Tibial nerve (tissue), 4 donors: ENCODE results near the gene LTN1. TPM values are rescaled to one million over a fixed set of nuclear protein-coding genes. Genes with fewer than 3 reads are reported as not detected.

Experiments
- DNase-seq, 2 donors: peaks; one replicate each; pipeline ENCODE4 v3.0.0-alpha.2; 2019; ENCODE audit warnings: low spot score in 2 of 2
- H3K27ac ChIP-seq, 4 donors: fragments of 200-600 bp; sonication (generic) in 3 of 4; one replicate each; pipeline ENCODE4 v1.5.1; 2017 to 2019; ENCODE audit warnings: mild to moderate bottlenecking in 1 of 4
- H3K27me3 ChIP-seq, 2 donors: fragments of 200-600 bp; sonication (generic) in 1 of 2; one replicate each; pipeline versions ENCODE4 v1.5.1 to v1.6.0; 2017 to 2019
- H3K36me3 ChIP-seq, 3 donors: fragments of 200-600 bp; sonication (generic); one replicate each; pipeline ENCODE4 v1.5.1; 2018 to 2019
- H3K4me1 ChIP-seq, 4 donors: fragments of 200-600 bp; sonication (generic) in 3 of 4; one replicate each; pipeline ENCODE4 v1.5.1; 2017 to 2019
- H3K4me3 ChIP-seq, 4 donors: fragments of 200-600 bp; sonication (generic) in 3 of 4; one replicate each; pipeline ENCODE4 v1.5.1; 2017 to 2019; ENCODE audit warnings: mild to moderate bottlenecking in 1 of 4, moderate library complexity in 1 of 4
- H3K9me3 ChIP-seq, 4 donors: fragments of 200-600 bp; sonication (generic) in 3 of 4; one replicate each; pipeline ENCODE4 v1.5.1; 2017 to 2019
- EP300 ChIP-seq, 2 donors: sonication (generic); formaldehyde crosslinking; IDR thresholded peaks; one replicate each; pipeline ENCODE4 v1.6.1; 2017; ENCODE audit warnings: antibody characterized with exemption in 2 of 2, mild to moderate bottlenecking in 1 of 2
- POLR2A ChIP-seq, 2 donors: fragments of 450-650 bp; IDR thresholded peaks; one replicate each; pipeline ENCODE4 v1.6.1; 2017; ENCODE audit warnings: antibody characterized with exemption in 2 of 2, mild to moderate bottlenecking in 2 of 2, moderate library complexity in 2 of 2
- WGBS, 2 donors: methylation state at CpG; one replicate each; pipeline ENCODE4 v1.1.5; 2018; 5-methylcytosine and 5-hydroxymethylcytosine counted together
- total RNA-seq, 4 donors: library from RNA; depleted of rRNA; stranded (reverse); fragments of >200 nt; gene quantifications; one replicate each; pipeline ENCODE4 v1.1.0, GENCODE V29; 2016
- TF ChIP-seq, protein P1 (sequence below), 5 experiments: fragments of 200-600 bp in 3 of 5; fragments of 450-650 bp in 2 of 5; sonication (generic) in 3 of 5; IDR thresholded peaks; one replicate each; pipeline ENCODE4 v1.5.1; 2016 to 2019; ENCODE audit warnings: antibody characterized with exemption in 5 of 5, mild to moderate bottlenecking in 3 of 5, moderate library complexity in 2 of 5

LTN1 gene
- total RNA-seq, 4 donors from 2014 or later: 25.2 to 45.4 (median 29.4) TPM

DNA sequence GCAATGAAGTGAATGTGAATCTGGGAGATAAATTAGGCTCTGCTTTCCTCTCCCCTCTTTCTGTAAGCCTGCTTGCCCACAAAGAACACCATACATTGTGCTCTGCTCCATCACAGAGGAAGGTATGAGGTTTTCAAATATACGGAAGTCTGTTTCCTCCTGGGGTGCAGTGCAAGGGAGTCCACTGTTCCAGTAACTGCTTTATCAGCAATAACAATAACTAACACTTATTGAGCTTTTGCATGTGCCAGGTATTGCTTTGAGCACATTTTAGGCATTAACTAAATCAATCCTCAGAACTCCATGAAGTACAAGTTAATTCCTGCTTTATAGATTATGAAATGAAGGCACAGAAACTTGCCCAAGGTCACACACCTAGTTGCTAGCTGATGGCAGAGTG lies 10.0 kb downstream of the LTN1 start:
- WGBS, 2 donors: 71 to 73% methylated on average over 1 of the region's 1 CpG
- peaks cover 0 to 77% (median 0%) of the 10 kb centered on the region in 3 donors for H3K36me3 ChIP-seq
- DNase-seq: no peak

DNA sequence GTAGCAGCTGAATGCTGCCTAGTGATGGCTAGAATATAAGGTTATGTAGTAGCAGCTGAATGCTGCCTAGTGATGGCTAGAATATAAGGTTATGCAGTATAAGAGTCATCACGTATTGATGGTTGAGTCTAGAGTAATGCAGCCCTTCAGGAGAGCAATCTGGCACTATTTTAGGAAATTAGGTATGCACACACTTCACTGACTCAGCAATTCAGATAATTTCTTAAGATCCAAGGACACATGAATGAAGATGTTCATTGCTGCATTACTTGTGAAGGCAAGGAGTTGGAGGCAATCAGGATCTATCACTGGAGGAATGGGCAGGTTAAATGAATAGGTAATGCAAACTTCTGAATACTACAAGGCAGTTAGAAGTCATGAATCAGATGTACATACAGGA lies 13.6 kb downstream of the LTN1 start:
- H3K27ac ChIP-seq: no peak overlapping the region
- no peak overlapping the region for H3K4me3 ChIP-seq
- no peak for DNase-seq
- H3K27me3 ChIP-seq: no peaks in the 10 kb centered on the region
- H3K4me1 ChIP-seq: no peaks in the 10 kb centered on the region
- WGBS, 2 donors: 89 to 90% methylated on average over 1 of the region's 1 CpG
- H3K9me3 ChIP-seq: no peaks in the 10 kb centered on the region
- peaks cover 0 to 81% (median 0%) of the 10 kb centered on the region in 3 donors for H3K36me3 ChIP-seq
- TF ChIP-seq EP300 (IDR thresholded peaks at IDR 0.05) (no peak), POLR2A (IDR thresholded peaks at IDR 0.05) (no peak)
- TF ChIP-seq, protein P1, sequence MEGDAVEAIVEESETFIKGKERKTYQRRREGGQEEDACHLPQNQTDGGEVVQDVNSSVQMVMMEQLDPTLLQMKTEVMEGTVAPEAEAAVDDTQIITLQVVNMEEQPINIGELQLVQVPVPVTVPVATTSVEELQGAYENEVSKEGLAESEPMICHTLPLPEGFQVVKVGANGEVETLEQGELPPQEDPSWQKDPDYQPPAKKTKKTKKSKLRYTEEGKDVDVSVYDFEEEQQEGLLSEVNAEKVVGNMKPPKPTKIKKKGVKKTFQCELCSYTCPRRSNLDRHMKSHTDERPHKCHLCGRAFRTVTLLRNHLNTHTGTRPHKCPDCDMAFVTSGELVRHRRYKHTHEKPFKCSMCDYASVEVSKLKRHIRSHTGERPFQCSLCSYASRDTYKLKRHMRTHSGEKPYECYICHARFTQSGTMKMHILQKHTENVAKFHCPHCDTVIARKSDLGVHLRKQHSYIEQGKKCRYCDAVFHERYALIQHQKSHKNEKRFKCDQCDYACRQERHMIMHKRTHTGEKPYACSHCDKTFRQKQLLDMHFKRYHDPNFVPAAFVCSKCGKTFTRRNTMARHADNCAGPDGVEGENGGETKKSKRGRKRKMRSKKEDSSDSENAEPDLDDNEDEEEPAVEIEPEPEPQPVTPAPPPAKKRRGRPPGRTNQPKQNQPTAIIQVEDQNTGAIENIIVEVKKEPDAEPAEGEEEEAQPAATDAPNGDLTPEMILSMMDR (IDR thresholded peaks at IDR 0.05): no peak

More for the DNA sequence above, 10.0 kb downstream of the LTN1 start:
- Histone ChIP-seq H3K9me3 (no peaks in the 10 kb centered on the region), H3K4me3 (no peak overlapping the region), H3K27ac (no peak overlapping the region), H3K27me3 (no peaks in the 10 kb centered on the region), H3K4me1 (peaks cover 0 to 15% (median 0%) of the 10 kb centered on the region in 4 donors)
- TF ChIP-seq, protein P1 (IDR thresholded peaks at IDR 0.05): no peak
- TF ChIP-seq EP300 (IDR thresholded peaks at IDR 0.05) (no peak), POLR2A (IDR thresholded peaks at IDR 0.05) (no peak)

DNA sequence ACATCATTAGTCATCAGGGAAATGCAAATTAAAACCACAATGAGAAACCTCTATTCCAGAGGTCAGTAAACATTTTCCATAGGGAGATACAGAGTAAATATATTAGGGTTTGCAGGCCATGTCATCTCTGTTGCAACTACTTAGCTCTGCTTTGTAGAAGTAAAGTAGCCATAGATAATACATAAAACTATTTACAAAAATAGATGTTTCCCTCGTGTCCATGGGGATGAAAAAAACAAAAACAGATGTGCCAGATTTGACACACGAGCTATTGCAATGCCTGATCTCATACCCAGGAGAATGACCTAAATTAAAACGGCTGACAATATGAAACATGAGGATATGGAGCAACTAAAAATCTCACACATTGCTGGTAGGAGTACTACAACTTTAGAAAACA lies 17.3 kb downstream of the LTN1 start:
- no peak for TF ChIP-seq POLR2A (IDR thresholded peaks at IDR 0.05)
- TF ChIP-seq, protein P1 (IDR thresholded peaks at IDR 0.05): no peak
- TF ChIP-seq EP300 (IDR thresholded peaks at IDR 0.05): no peak
- peaks cover 0 to 65% (median 5%) of the 10 kb centered on the region in 3 donors for H3K36me3 ChIP-seq
- 52 to 56% methylated on average over 3 of the region's 3 CpGs for WGBS, 2 donors

DNA sequence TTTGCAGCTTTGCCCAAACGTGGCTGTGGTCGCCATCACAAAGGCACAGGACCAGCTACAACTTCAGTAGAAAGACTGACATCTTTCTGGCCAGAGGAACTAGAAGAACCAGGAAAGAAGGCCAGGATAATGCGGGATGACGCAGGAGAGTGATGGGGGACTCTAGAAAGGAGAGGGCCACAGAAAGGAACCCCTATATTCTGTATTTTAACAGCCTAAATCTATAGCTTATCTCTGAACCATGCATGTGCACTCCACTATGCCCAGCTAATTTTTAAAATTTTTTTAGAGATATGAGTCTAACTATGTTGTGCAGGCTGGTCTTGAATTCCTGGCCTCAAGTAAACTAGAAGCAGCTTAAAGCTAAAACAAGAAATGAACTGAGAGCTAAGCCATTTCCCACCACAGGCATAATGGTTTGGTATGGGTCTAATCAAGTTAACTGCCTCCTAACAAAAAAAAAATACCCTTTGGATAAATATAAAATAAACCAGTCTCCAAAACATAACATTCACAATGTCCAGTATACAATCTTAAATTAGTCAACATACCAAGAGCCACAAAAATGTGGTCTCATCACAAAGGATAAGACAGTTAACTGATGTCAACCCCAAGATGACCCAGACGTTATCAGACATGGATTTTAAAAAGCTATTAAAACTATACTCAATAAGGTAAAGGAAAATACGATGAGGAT lies 18.0 kb downstream of the LTN1 start:
- H3K9me3 ChIP-seq: no peaks in the 10 kb centered on the region
- H3K27ac ChIP-seq: no peak overlapping the region
- TF ChIP-seq, protein P1 (IDR thresholded peaks at IDR 0.05): no peak
- TF ChIP-seq POLR2A (IDR thresholded peaks at IDR 0.05): no peak
- TF ChIP-seq EP300 (IDR thresholded peaks at IDR 0.05): no peak
- 89 to 94% methylated on average over 6 of the region's 6 CpGs for WGBS, 2 donors
- H3K27me3 ChIP-seq: no peaks in the 10 kb centered on the region
- no peak for DNase-seq
- H3K4me3 ChIP-seq: no peak overlapping the region
- H3K36me3 ChIP-seq: peaks cover 0 to 66% (median 5%) of the 10 kb centered on the region in 3 donors
- H3K4me1 ChIP-seq: no peaks in the 10 kb centered on the region

More for the DNA sequence above, 17.3 kb downstream of the LTN1 start:
- Histone ChIP-seq H3K27me3 (no peaks in the 10 kb centered on the region), H3K4me3 (no peak overlapping the region), H3K4me1 (no peaks in the 10 kb centered on the region), H3K9me3 (no peaks in the 10 kb centered on the region), H3K27ac (no peak overlapping the region)
- DNase-seq: no peak

DNA sequence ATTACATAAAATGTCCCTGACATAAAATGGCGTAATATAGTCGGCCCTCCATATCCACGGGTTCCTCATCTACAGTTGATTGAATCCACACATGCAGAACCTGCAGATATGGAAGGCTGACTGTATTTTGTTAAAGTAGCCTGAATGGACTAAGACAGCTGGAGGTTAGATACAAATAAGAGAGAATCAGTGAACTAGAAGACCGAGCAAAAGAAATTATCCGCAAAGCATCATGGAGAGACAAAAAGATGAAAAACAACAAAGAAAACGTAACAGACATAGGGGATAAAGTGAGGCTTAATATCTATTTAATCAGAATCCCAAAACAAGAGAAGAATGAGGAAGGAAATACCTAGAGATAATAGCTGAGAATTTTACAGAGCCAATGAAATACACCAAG lies 20.3 kb downstream of the LTN1 start:
- peaks cover 0 to 67% (median 9%) of the 10 kb centered on the region in 3 donors for H3K36me3 ChIP-seq

More for the DNA sequence above, 20.3 kb downstream of the LTN1 start:
- H3K4me1 ChIP-seq: no peaks in the 10 kb centered on the region
- TF ChIP-seq EP300 (IDR thresholded peaks at IDR 0.05) (no peak), POLR2A (IDR thresholded peaks at IDR 0.05) (no peak)
- TF ChIP-seq, protein P1 (IDR thresholded peaks at IDR 0.05): no peak
- no peaks in the 10 kb centered on the region for H3K27me3 ChIP-seq
- no peak overlapping the region for H3K4me3 ChIP-seq
- no peak overlapping the region for H3K27ac ChIP-seq
- DNase-seq: no peak
- no peaks in the 10 kb centered on the region for H3K9me3 ChIP-seq
- 94 to 96% methylated on average over 6 of the region's 6 CpGs for WGBS, 2 donors
